ENCODE results near the gene GALT.

The GALT gene

GRCh38 chr9:34693560-34693959, 47.1 kb downstream of the GALT start:
- intact Hi-C loops (cut with DNase I), result no loop called here
- no peak for DNase-seq

GRCh38 chr9:34694811-34695210, 48.3 kb downstream of the GALT start:
- no peak for DNase-seq
- intact Hi-C loops (cut with DNase I), result no loop called here
